ENCODE results near the gene COL16A1.

The COL16A1 gene

GRCh38 chr1:31703431-31704270, at the start of gene COL16A1:
Gene COL16A1, minus strand, starts transcription at chr1:31704017. Its CDS starts 1,824 bp downstream, at chr1:31702193.
- DNase-seq (ENCODE audit: low spot score) = no peak

DNA sequence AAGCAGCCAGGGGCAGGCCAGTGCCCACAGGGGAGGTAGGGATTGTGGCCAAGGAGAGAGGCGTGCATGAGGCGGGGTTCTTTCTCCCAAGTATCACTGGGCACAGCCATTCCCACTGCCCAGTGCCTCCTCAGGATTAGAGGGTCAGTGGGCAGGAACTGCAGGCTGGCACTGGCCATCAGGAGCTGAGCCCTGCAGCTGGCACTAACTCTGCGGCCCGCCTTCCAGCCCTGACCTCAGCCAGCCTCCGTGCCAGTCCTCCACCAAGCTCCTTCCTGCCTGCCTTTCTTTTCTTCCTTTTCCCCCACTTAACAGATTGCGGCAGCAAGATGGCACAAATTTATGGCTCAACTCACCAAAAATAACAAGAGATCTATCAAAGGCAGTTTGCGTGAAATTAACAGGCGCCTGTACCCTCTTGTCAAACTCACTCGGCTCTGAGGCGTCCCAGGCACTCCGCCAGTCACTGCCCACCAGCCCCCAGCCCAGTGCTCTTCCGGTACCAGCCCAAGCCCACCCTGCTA, 49.2 kb upstream of the COL16A1 start:
- no peak for DNase-seq (ENCODE audit: low spot score)

DNA sequence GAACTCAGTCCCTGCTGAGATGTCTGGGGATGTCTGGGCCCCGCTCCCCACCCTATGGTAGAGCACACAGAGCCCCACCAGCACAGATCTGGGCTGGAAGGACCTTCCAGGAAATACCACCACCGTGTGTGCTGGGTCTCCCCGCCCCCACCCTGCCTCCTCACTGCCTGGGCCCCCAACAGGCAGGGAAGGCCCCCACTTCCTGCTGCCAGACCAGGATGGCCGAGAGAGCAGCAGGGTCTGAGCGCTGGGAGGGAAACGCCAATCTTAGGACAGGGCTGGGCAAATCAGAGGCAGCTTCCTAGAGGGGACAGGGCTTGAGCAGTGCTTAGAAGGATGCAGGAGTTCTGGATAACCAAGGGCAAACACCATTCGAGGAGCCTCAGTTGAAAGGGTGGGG, 48.4 kb upstream of the COL16A1 start:
- DNase-seq (ENCODE audit: low spot score) = no peak

GRCh38 chr1:31751822-31752241, 48.0 kb upstream of the COL16A1 start:
- no peak for DNase-seq (ENCODE audit: low spot score)

DNA sequence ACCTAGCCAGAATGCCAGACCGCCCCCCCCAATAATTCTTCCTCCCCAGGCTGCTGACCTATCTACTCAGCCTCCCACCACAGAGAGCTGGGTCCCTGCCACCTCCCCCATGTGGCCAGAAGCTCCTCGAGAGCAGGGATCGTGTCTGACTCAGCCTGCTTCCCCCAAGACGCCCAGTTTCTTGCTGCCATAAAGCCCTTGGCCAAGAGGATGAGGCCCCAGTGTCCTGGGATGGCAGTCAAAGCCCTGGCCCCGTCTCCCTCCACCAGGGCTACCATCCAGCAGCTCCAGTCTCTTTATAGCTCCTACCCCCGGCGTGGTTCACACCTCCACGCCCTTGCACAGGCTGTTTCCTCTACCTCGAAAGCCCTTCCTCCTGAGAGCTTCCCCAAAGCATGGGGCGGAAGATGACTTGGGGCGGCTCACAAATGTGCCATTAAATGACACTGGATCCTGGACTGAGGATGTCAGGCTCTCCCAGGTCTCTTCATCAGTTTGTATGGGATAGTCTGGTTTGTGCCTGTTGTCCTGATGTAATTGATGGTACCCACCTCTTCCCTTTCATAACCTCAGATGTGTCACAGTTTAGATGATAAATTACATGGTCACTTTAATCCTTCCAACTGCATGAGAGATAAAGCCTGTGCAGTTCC, 47.2 kb upstream of the COL16A1 start:
- DNase-seq (ENCODE audit: low spot score) = peak; percentile 42

DNA sequence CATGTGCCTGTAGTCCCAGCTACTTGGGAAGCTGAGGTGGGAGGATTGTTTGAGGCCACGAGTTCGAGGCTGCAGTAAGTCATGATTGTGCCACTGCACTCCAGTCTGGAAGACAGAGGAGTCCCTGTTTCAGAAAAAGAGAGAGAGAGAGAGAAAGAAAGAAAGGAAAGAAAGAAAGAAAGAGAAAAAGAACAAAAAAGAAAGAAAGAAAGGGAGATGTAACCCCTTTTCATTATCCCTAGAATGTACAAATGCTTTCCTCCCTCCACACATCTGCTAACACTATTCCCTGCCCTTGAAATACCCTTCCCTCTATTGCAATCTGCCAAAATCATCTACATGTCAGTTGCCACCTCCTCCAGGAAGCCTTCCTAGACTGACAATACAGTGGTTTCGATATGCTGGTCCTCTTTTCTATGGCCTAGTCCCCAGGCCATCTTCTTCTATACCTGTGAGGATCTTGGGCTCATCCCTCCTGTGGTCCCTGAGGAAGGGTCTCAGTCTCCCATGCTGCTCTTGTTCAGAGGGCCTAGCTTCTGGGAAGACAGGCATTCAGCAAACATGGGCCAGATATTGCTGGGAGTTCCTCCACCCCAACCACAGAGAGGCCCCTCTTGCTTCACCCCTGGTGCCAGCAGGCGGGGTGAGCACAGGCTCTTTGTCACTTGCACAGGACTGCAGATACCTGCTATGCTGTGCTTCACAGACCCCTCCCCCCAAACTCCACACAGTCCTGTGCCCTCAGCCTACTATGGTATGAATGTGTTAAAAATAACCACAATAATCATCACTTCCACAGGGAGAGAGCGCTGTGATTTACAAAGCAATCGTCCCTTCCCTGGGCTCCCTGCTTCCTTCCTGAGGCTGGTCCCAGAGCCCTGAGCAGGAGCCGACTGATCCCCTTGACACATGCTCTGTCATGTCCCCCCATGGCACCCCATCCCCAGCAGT, 46.2 kb upstream of the COL16A1 start:
- DNase-seq (ENCODE audit: low spot score) = peak; percentile 46

DNA sequence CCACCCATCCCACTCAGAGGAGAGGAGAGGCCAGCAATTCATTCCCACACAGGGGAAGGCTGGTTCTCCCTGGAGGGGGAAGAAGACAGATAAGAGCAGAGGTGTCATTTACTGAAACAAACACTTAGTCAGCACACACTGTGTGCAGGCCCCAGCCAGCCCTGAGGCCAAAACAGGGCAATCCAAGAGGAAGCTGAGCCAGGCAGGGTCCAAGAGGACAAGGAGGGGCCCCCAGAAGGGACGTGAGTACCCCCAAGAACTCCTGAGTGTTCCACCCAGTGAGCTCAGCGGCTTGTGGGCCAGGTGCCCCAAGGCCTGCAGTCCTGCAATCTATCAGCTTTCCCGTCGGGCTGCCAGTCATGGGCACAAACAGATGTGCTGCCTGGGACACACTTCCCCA, 44.5 kb upstream of the COL16A1 start:
- DNase-seq (ENCODE audit: low spot score) = no peak

DNA sequence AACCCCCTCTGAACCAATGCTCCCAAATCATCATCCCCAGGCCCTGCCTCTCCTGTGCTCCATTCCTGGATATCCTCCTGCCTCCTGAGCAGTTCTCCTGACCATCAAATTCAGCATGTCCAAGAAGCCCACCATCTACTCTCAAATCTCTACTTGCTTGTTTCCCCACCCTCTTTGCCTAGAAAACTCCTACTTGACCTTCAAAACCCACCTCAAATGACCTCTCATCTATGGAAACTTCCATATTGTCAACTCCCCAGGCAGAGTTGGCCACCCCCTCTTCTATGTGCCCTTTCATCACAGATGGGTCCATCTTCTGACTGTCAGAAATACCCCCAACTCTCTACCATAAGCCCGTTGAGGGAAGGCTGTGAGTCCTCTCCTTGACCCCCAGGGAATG, 43.5 kb upstream of the COL16A1 start:
- DNase-seq (ENCODE audit: low spot score) = no peak

GRCh38 chr1:31746687-31747086, 42.9 kb upstream of the COL16A1 start:
- DNase-seq (ENCODE audit: low spot score) = no peak

DNA sequence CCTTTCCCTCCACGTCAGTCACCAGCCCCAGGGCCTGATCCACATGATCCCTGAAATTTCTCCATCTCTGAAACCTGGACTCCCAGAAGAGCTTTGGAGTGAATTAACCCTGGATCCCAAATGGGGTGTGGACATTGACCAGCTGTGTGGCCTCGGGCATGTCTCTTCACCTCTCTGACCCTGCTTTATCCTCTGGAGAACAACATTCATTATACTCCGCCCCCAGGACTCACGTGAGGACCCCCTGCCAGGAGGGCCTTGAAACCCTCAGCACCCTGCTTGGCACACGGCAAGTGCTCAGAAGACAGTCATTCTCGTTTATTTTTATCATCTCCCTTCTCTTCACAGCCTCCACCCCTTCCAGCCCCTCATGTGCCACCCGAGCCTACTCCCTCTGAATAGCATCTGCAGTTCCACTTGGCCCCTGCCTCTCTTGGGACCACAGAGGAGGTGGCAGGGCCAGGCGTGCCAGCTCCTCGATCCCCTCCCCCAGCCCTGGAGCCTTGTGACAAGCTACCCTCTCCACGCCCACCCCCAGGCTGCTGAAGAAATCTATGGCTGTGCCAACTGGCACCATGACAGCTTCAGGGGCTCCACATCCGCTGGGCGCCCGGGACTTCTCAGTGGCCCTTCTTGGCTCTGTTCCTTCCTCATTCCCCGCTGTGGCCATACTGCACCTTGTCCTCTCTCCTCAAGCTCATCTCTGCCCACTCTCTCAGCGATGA, 42.3 kb upstream of the COL16A1 start:
- DNase-seq (ENCODE audit: low spot score) = no peak

GRCh38 chr1:31745096-31745945, 41.5 kb upstream of the COL16A1 start:
- DNase-seq (ENCODE audit: low spot score) = peak; percentile 62

DNA sequence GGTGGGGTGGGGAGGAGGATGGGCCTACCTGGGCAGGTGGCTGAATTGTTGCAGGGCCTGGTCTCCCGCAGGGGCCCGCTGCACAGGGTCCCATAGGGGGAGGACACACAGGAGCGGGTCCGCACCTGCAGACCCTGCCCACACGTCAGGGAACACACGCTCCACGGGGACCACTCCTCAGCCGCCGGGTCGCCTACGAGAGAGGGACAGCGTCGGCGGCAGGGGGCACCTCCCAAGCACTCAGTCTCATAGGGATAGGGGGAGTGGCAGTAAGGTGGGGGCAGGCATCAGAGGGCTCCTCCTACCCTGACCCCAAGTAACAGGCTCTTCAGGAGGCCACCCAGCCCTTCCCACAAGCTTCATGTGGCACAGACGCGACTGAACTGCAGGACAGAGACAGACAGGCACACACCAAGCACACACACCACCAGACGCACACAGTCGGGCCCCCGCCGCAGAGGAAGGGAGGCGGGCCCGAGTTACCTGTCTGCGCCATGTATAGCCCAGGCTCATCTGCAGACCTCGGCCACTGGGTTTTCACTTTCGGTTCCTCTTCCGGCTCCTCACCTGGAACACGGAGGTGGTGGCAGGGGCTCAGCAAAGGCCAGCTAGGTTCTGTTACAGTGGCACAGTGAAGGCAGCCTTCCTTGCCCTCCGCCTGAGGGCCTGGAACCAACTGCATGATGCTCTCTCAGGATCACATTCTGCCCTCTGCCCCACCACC, 40.5 kb upstream of the COL16A1 start:
- DNase-seq (ENCODE audit: low spot score) = no peak

DNA sequence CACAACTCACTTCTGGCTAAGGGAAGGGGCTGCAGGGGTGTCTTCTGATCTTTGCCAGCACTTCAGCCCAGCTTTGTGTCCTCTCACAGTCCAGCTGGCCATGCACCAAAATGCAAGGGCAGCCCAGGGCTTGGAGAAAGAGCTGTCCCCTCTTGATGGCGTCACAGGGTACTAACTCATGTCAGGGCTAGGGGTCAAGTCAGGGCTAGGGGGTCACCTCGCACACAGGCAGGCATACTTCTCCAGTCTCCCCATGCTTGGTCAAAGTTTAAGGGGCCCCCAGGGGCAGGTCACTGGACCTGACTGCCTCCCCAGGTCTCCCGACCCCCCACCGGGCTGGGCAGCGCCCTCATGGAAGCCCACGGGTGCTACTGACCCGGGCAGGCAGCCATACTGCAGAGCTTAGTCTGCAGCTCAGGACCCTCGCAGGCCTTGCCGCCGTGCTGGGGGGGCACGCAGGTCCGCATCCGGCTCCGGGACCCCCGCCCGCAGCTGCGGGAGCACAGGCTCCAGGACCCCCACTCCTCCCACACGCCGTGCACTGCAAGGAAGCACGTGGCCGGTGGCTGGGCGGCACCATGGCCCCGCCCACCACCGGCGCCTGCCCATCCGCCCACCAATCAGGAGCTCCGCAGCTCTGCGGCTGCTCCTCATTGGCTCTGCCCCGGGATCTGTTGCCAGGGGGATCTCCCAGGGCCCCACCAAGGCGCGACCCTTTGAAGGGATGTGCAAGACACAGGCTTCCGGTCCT, 38.8 kb upstream of the COL16A1 start:
- no peak for DNase-seq (ENCODE audit: low spot score)

DNA sequence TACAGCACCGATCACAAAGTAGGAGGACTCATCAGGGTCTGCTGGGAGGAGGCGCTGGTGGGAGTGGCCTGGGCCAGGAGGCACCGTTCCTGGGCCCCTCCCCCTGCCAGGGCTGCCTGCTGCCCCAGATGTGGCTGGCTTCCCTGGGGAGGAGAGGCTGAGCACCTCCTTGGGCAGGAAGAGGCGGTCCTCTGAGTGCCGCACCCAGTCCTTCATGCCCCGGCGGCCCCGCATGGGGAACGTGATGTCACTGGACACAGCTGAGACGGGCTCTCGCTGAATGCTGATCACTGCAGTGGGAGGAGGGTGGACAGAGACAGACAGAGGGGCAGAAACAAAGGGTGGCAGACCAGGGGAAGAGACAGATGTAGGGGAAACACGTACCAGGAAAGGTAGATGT, 35.5 kb upstream of the COL16A1 start:
- no peak for DNase-seq (ENCODE audit: low spot score)

- no peak for DNase-seq (ENCODE audit: low spot score)
Observed at GRCh38 chr1:31736675-31737074, 32.9 kb upstream of the COL16A1 start.

GRCh38 chr1:31735571-31735970, 31.8 kb upstream of the COL16A1 start:
- no peak for DNase-seq (ENCODE audit: low spot score)

DNA sequence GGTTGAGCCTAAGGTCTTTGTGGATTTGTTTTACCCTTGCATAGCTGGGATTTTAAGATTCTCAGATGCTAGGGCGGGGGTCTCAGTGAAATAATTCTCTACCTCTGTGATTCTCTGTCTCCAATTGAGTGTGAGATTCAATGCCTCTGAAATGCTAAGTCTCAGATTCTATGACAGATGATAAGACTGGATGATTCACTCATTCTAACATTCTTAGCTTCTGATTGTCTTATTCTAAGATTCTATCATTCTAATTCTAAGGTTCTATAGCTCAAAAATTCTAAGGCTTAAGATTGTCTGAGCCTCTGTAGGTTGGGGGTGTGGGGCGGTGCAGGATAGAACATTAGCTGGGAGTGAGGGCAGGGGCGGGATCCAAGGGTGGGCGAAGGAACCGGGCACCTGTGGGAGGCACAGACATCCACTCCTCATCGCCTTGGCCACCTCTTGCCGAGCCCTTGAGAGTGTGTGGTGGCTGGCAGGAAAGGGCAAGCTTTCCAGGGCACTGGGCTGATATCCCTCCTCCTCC, 30.8 kb upstream of the COL16A1 start:
- DNase-seq (ENCODE audit: low spot score) = no peak

DNA sequence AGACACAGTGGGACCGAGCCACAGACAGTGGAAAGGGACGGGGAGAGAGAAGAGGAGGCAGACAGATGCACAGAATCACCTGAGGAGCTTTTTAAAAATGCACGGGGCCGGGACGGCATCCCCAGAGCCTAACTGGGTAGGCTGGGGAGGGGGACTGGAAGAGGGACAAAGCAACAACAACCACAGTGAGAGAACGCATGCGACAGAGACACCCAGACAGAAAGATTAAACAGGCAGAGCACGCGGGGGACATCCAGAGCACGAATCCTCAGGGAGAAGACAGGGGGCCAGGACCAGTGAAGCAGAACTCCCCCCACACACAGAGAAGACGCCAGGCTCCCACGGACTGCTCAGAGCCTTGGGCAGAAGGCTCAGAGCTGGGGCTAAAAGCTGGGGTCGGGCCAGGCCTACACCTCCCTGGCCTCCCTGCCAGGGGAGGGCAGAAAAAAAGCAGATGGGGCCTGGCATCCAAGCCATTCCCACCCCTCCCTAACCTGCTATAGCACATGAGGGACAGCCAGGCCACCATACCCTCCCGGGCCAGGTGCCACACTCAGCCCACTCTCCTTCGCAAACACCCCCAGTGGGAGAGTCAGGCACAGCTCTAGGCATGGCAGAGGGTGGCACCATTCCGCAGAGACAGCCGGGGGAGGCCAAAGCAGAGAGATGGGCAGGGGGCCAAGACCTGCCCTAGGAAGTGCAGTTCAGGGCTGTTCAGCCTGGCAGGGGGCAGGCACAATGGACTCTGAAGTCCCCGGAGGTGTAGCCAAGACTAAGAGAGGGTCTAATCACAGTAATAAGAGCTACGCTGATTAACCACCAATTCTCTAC, 29.8 kb upstream of the COL16A1 start:
- no peak for DNase-seq (ENCODE audit: low spot score)
